Upper lobe of left lung (tissue), 4 donors: ENCODE results near the gene ROCK2.
"Not testable (repeated sequence)": the region's sequence is repeated elsewhere in the genome, so short reads cannot be mapped to it uniquely, and the experiment has no call there.

Source experiments
- POLR2AphosphoS5 ChIP-seq, 2 donors: sonication (generic); formaldehyde crosslinking; IDR thresholded peaks; one replicate each; pipeline ENCODE4 v1.5.1; 2017; ENCODE audit warnings: antibody characterized with exemption in 2 of 2
- TF ChIP-seq, protein P1 (sequence below), 6 experiments: fragments of 450-650 bp in 4 of 6; fragments of 200-600 bp in 2 of 6; sonication (generic) in 2 of 6; IDR thresholded peaks; one replicate each; pipeline ENCODE4 v1.5.1; 2016 to 2019; ENCODE audit warnings: antibody characterized with exemption in 6 of 6

DNA sequence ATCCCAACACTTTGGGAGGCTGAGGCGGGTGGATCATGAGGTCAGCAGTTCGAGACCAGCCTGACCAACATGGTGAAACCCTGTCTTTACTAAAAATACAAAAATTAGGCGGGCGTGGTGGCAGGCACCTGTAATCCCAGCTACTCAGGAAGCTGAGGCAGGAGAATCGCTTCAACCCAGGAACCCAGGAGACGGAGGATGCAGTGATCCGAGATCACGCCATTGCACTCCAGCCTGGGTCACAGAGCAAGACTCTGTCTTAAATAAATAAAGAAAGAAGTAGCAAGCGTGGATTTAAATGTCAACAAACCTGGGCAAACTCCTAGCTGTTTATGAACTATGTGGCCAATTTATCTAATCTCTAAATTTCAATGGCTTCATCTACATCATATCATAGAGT lies 82.9 kb downstream of the ROCK2 start:
- not testable (repeated sequence) for TF ChIP-seq POLR2AphosphoS5 (IDR thresholded peaks at IDR 0.05)
- TF ChIP-seq, protein P1, sequence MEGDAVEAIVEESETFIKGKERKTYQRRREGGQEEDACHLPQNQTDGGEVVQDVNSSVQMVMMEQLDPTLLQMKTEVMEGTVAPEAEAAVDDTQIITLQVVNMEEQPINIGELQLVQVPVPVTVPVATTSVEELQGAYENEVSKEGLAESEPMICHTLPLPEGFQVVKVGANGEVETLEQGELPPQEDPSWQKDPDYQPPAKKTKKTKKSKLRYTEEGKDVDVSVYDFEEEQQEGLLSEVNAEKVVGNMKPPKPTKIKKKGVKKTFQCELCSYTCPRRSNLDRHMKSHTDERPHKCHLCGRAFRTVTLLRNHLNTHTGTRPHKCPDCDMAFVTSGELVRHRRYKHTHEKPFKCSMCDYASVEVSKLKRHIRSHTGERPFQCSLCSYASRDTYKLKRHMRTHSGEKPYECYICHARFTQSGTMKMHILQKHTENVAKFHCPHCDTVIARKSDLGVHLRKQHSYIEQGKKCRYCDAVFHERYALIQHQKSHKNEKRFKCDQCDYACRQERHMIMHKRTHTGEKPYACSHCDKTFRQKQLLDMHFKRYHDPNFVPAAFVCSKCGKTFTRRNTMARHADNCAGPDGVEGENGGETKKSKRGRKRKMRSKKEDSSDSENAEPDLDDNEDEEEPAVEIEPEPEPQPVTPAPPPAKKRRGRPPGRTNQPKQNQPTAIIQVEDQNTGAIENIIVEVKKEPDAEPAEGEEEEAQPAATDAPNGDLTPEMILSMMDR (IDR thresholded peaks at IDR 0.05), result not testable (repeated sequence)
